ENCODE measurements around the gene ATP8A1. TPM values are rescaled to one million over a fixed set of nuclear protein-coding genes. Genes with fewer than 3 reads are reported as not detected.
"Not testable (repeated sequence)": the region's sequence is repeated elsewhere in the genome, so short reads cannot be mapped to it uniquely, and the experiment has no call there.

The ATP8A1 gene
- total RNA-seq, 2 donors from 2014 or later: 18.6 to 74.0 TPM

GRCh38 chr4:42655921-42656678 is 805 bp downstream of the ATP8A1 start:
- WGBS: under 1% methylated on average over 38 of the region's 39 CpGs
- Histone ChIP-seq H3K27ac (peak overlapping the region; percentile 66 to 87), H3K9me3 (no peaks in the 10 kb centered on the region), H3K4me3 (peak overlapping the region; percentile 83 to 88), H3K4me1 (replicated peaks) (no peaks in the 10 kb centered on the region), H3K27me3 (replicated peaks; ENCODE audit: insufficient read depth) (no peaks in the 10 kb centered on the region), H3K36me3 (no peaks in the 10 kb centered on the region)
- peak; percentile 56 for TF ChIP-seq POLR2AphosphoS5 (IDR thresholded peaks at IDR 0.05)
- no peak for TF ChIP-seq POLR2A (IDR thresholded peaks at IDR 0.05)
- peak; percentile 45 for DNase-seq (ENCODE audit: low spot score)
- intact Hi-C loops (cut with DNase I): no loop called here

GRCh38 chr4:42655269-42655637 is 1.7 kb downstream of the ATP8A1 start:
- peak overlapping the region in 1 of 2 donors; percentile 87 for H3K27ac ChIP-seq
- no peak for DNase-seq (ENCODE audit: low spot score)
- H3K36me3 ChIP-seq: no peaks in the 10 kb centered on the region
- intact Hi-C loops (cut with DNase I): no loop called here
- H3K4me1 ChIP-seq (replicated peaks): no peaks in the 10 kb centered on the region
- no peaks in the 10 kb centered on the region for H3K9me3 ChIP-seq
- no peaks in the 10 kb centered on the region for H3K27me3 ChIP-seq (replicated peaks; ENCODE audit: insufficient read depth)
- WGBS: 86% methylated on average over 1 of the region's 1 CpG
- TF ChIP-seq CTCF (IDR thresholded peaks at IDR 0.05) (no peak), POLR2A (IDR thresholded peaks at IDR 0.05) (no peak), POLR2AphosphoS5 (IDR thresholded peaks at IDR 0.05) (no peak)
- peak overlapping the region in 1 of 2 donors; percentile 88 for H3K4me3 ChIP-seq

- Histone ChIP-seq H3K9me3 (no peaks in the 10 kb centered on the region), H3K27ac (peak overlapping the region; percentile 29 to 31), H3K4me1 (replicated peaks) (no peaks in the 10 kb centered on the region), H3K4me3 (no peak overlapping the region), H3K27me3 (replicated peaks; ENCODE audit: insufficient read depth) (no peaks in the 10 kb centered on the region), H3K36me3 (no peaks in the 10 kb centered on the region)
- intact Hi-C loops (cut with DNase I): no loop called here
- DNase-seq (ENCODE audit: low spot score): no peak
- no peak for TF ChIP-seq POLR2A (IDR thresholded peaks at IDR 0.05)
- no peak for TF ChIP-seq POLR2AphosphoS5 (IDR thresholded peaks at IDR 0.05)
- TF ChIP-seq CTCF (IDR thresholded peaks at IDR 0.05): no peak
- 65% methylated on average over 2 of the region's 2 CpGs for WGBS
These were observed 2.2 kb downstream of the ATP8A1 start for GRCh38 chr4:42654631-42655268.

GRCh38 chr4:42653626-42654560 is 3.0 kb downstream of the ATP8A1 start:
- intact Hi-C loops (cut with DNase I): no loop called here
- no peaks in the 10 kb centered on the region for H3K9me3 ChIP-seq
- peak overlapping the region; percentile 29 to 31 for H3K27ac ChIP-seq
- H3K4me3 ChIP-seq: no peak overlapping the region
- DNase-seq (ENCODE audit: low spot score): peak; percentile 52
- TF ChIP-seq POLR2AphosphoS5 (IDR thresholded peaks at IDR 0.05) (peak; percentile 19), POLR2A (IDR thresholded peaks at IDR 0.05) (no peak), CTCF (IDR thresholded peaks at IDR 0.05) (no peak)
- H3K36me3 ChIP-seq: no peaks in the 10 kb centered on the region
- no peaks in the 10 kb centered on the region for H3K27me3 ChIP-seq (replicated peaks; ENCODE audit: insufficient read depth)
- no peaks in the 10 kb centered on the region for H3K4me1 ChIP-seq (replicated peaks)
- WGBS: 60% methylated on average over 8 of the region's 8 CpGs

GRCh38 chr4:42652529-42653231 is 4.2 kb downstream of the ATP8A1 start:
- H3K27ac ChIP-seq; H3K27me3 ChIP-seq (replicated peaks; ENCODE audit: insufficient read depth); H3K4me3 ChIP-seq; H3K36me3 ChIP-seq; DNase-seq (ENCODE audit: low spot score); H3K4me1 ChIP-seq (replicated peaks); intact Hi-C loops (cut with DNase I); H3K9me3 ChIP-seq: not testable (repeated sequence)
- WGBS: 78% methylated on average over 10 of the region's 10 CpGs

All from prostate gland (tissue), 2 donors.